GM12892 (cell line): Measurements from ENCODE around the gene STOX2.

Source experiments
- DNase-seq: peaks from one replicate; pipeline ENCODE4 v3.0.0; 2011; ENCODE audit not compliant: insufficient read length
- FAIRE-seq: peaks from 2 replicates; lab custom pipeline; 2011; peaks lifted over from hg19 to GRCh38; lab: Jason Lieb, UNC
- POLR2A ChIP-seq: IDR thresholded peaks from 2 replicates; pipeline ENCODE4 v1.6.1; 2011; ENCODE audit warnings: low read depth, low read length, control low read depth
- POLR2AphosphoS5 ChIP-seq: IDR thresholded peaks from 2 replicates; pipeline ENCODE4 v1.6.1; 2011; ENCODE audit warnings: low read depth, low read length, control low read depth
- TAF1 ChIP-seq: IDR thresholded peaks from 2 replicates; pipeline ENCODE4 v1.6.1; 2011; ENCODE audit warnings: low read depth, mild to moderate bottlenecking, control low read depth, low read length, borderline replicate concordance

STOX2 gene

DNA sequence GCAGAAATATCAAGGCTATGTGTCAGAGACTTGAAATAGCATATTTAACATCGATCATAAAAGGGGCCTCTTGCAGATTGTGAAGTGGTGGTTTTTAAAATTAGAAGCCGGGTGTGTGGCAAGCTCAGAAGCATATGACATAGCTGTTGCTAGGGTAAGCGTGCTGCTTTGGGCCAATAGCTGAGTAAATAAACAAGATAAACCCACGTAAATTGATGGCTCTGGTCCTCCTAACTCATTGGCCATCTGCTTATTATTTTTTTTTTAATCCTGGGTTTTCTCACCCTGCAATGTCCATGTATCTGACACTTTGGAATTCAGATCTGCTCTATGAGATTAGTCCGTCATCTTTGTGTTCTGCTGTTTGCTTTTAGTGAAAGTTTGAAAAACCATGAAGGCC, 32.6 kb upstream of the STOX2 start:
- no peak for FAIRE-seq

GRCh38 chr4:183873409-183874185, 31.5 kb upstream of the STOX2 start:
- DNase-seq (no peak), FAIRE-seq (no peak)
- TF ChIP-seq POLR2AphosphoS5 (no peak), POLR2A (no peak), TAF1 (no peak)

More for the DNA sequence above, 32.6 kb upstream of the STOX2 start:
- TF ChIP-seq POLR2A, result no peak
- no peak for TF ChIP-seq POLR2AphosphoS5
- TF ChIP-seq TAF1, result no peak
- DNase-seq, result no peak

- no peak for DNase-seq
- FAIRE-seq, result no peak
- TF ChIP-seq POLR2AphosphoS5 (no peak), POLR2A (no peak), TAF1 (no peak)
These were observed 29.8 kb upstream of the STOX2 start for GRCh38 chr4:183875251-183875825.

DNA sequence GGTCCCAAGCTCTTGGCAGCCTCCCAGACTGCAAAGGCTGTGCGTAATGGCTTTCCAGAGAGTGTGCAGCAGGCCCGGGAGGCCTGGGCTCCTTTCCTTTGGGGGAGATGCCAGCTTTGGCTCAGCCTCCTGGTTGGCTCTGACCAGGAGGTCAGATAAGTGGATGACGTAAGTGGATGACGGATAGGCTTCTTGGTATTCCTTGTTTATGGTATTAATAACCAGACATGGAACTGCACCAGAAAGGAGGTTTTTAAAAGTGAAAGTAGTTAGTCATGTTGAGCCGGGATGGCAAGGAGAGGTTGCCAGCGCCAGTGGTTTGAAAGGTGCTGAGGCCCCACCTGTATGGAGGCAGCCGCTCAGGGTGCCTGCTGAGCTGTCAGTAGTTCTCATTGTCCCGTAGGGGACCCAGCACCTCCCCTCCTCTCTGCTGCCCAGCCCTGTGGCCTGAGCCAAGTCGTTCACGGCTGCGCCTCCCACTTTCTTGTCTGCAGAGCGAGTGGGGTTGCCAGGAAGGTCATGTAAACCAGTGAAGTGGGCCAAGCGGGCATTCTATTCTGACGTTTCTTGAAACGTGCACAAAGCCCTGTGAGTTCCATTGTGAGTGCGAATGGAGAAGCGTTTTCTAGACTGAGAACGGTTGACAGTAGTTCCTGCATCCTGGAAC, 28.7 kb upstream of the STOX2 start:
- no peak for DNase-seq
- FAIRE-seq, result no peak
- TF ChIP-seq POLR2A, result no peak
- TF ChIP-seq TAF1, result no peak
- TF ChIP-seq POLR2AphosphoS5, result no peak

GRCh38 chr4:183878251-183878970, 26.7 kb upstream of the STOX2 start:
- FAIRE-seq, result no peak
- DNase-seq, result no peak
- TF ChIP-seq TAF1 (no peak), POLR2A (no peak), POLR2AphosphoS5 (no peak)

GRCh38 chr4:183885205-183885720, 19.8 kb upstream of the STOX2 start:
- DNase-seq, result no peak
- FAIRE-seq, result no peak
- TF ChIP-seq POLR2AphosphoS5 (no peak), POLR2A (no peak), TAF1 (no peak)

DNA sequence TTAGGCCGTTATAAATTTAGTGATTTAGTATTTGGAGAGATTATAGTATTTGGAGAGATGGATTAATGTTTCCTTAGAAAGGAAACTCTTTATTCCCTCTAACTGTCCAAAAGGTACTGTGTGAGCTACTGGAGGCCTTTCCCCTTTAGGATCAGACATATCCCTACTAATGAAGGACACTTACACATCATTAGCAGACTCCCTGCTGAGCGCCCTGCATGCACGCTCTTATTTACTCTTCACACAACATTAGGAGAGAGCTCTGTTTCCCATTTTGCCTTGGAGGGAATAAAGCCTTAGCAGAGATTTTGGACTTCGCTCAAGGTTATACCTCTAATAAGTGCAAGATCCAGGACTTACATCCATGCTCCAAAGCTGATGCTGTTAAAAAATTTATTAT, 17.8 kb upstream of the STOX2 start:
- no peak for DNase-seq
- no peak for TF ChIP-seq POLR2A
- no peak for TF ChIP-seq TAF1
- TF ChIP-seq POLR2AphosphoS5, result no peak
- no peak for FAIRE-seq

GRCh38 chr4:183888564-183888963, 16.5 kb upstream of the STOX2 start:
- TF ChIP-seq TAF1, result no peak
- FAIRE-seq (no peak), DNase-seq (no peak)

GRCh38 chr4:183889190-183889589, 15.9 kb upstream of the STOX2 start:
- TF ChIP-seq TAF1 (no peak), POLR2AphosphoS5 (no peak), POLR2A (no peak)
- FAIRE-seq (no peak), DNase-seq (no peak)

GRCh38 chr4:183897193-183897592, 7.9 kb upstream of the STOX2 start:
- FAIRE-seq (no peak), DNase-seq (no peak)
- TF ChIP-seq TAF1, result no peak
- TF ChIP-seq POLR2A, result no peak
- no peak for TF ChIP-seq POLR2AphosphoS5

DNA sequence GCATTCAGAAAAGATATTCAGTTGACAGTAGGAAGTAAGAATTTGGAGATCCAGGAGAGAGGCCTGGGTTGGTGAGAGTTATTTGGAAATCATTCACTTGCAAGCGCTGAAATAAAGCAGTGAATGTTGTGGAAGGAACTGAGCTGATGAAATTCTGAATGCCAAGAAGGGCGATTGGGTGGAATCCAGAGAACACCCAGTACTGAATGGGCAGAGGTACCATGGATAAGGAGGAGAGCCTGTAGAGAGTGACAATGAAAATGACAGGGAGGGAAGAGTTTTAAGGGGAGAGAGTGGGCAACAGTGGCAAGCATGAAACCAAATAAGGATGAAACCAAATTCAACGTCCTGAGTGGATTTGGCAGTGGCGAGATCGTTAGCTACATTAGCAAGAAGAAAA, 6.7 kb upstream of the STOX2 start:
- FAIRE-seq (no peak), DNase-seq (no peak)
- TF ChIP-seq POLR2A (no peak), TAF1 (no peak), POLR2AphosphoS5 (no peak)
